PC-3 (cell line): ENCODE measurements around the gene HS3ST2.

Source experiments
- CTCF ChIP-seq: fragments of 300-600 bp; sonication (generic); conservative IDR thresholded peaks from 2 replicates; pipeline ENCODE4 v1.5.1; 2017; ENCODE audit warnings: antibody characterized with exemption, low read depth, mild to moderate bottlenecking, low read length
- EZH2 ChIP-seq: fragments of 300-600 bp; sonication (generic); IDR thresholded peaks from one replicate; pipeline ENCODE4 v1.6.1; 2017; ENCODE audit warnings: antibody characterized with exemption, mild to moderate bottlenecking, low read length; ENCODE audit not compliant: unreplicated experiment

- TF ChIP-seq EZH2 (no peak), CTCF (no peak)
Measured at GRCh38 chr16:22868593-22869224, 54.7 kb downstream of the HS3ST2 start.
